GM21526 (cell line): ENCODE data around the gene CD8A.

ENCODE experiments used
- ATAC-seq: cut with Tn5 transposase; IDR thresholded peaks from one replicate; pipeline ENCODE4 v1.9.1; 2021; ENCODE audit warnings: moderate library complexity; ENCODE audit not compliant: unreplicated experiment, low FRiP score

The CD8A gene

GRCh38 chr2:86809481-86810121, 18.9 kb upstream of the CD8A start:
- ATAC-seq, result no peak

- ATAC-seq, result peak; percentile 87
These were observed 17.8 kb upstream of the CD8A start for GRCh38 chr2:86808315-86809161.

GRCh38 chr2:86807468-86808275, 17.0 kb upstream of the CD8A start:
- ATAC-seq, result no peak

- ATAC-seq, result no peak
These were observed 16.4 kb upstream of the CD8A start for GRCh38 chr2:86807133-86807467.

GRCh38 chr2:86806059-86806857, 15.5 kb upstream of the CD8A start:
- no peak for ATAC-seq

GRCh38 chr2:86800856-86801567, 10.3 kb upstream of the CD8A start:
- no peak for ATAC-seq

GRCh38 chr2:86794861-86795260, 4.1 kb upstream of the CD8A start:
- no peak for ATAC-seq

GRCh38 chr2:86793752-86794151, 3.0 kb upstream of the CD8A start:
- no peak for ATAC-seq

GRCh38 chr2:86791573-86791972, 860 bp upstream of the CD8A start:
- no peak for ATAC-seq

- ATAC-seq, result no peak
These were observed 508 bp downstream of the CD8A start for GRCh38 chr2:86790134-86790675.

GRCh38 chr2:86789687-86790133, 1.0 kb downstream of the CD8A start:
- ATAC-seq, result no peak

GRCh38 chr2:86788881-86789686, 1.6 kb downstream of the CD8A start:
- ATAC-seq, result no peak

GRCh38 chr2:86788165-86788564, 2.5 kb downstream of the CD8A start:
- no peak for ATAC-seq

GRCh38 chr2:86787736-86788135, 3.0 kb downstream of the CD8A start:
- no peak for ATAC-seq

GRCh38 chr2:86786001-86786536, 4.6 kb downstream of the CD8A start:
- ATAC-seq, result no peak

GRCh38 chr2:86785456-86785855, 5.3 kb downstream of the CD8A start:
- ATAC-seq, result no peak

GRCh38 chr2:86783615-86784339, 6.9 kb downstream of the CD8A start:
- ATAC-seq, result peak; percentile 92

GRCh38 chr2:86782748-86783147, 8.0 kb downstream of the CD8A start:
- ATAC-seq, result no peak
